Panc1 (cell line): ENCODE data around the gene CDK6. TPM values are rescaled to one million over a fixed set of nuclear protein-coding genes. Genes with fewer than 3 reads are reported as not detected.

ENCODE experiments used
- ATAC-seq: fragments of 200-7000 bp; cut with Tn5 transposase; 2 replicates; pipeline ENCODE4 v1.9.1; 2020; ENCODE audit warnings: mild to moderate bottlenecking, moderate library complexity
- BruUV-seq: library from RNA; stranded (reverse); fragments of 400-500 nt; replicated peaks from 2 replicates; lab custom pipeline; 2021; lab: Mats Ljungman, UMichigan
- CTCF ChIA-PET: fragments of 300-600 bp; sonication (Branson Sonifier 250); formaldehyde crosslinking; loops from one replicate; lab custom pipeline; 2022; ENCODE audit warnings: antibody characterized with exemption; lab: Charles Lee
- POLR2A ChIA-PET: fragments of 300-600 bp; sonication (Branson Sonifier 250); formaldehyde crosslinking; loops from one replicate; lab custom pipeline; 2022; ENCODE audit warnings: antibody characterized with exemption; lab: Charles Lee
- DNase-seq: peaks from one replicate; pipeline ENCODE4 v3.0.0-alpha.2; 2010; ENCODE audit warnings: low read depth, low spot score
- H3K27ac ChIP-seq: 2 replicates; pipeline ENCODE4 v1.5.1; 2011; ENCODE audit warnings: mild to moderate bottlenecking, low read length, inconsistent platforms
- H3K27me3 ChIP-seq: fragments of 200-500 bp; sonication (Bioruptor generic); 2 replicates; pipeline ENCODE4 v1.6.0; 2014; ENCODE audit warnings: low read length, inconsistent platforms; ENCODE audit not compliant: control insufficient read depth, insufficient read depth
- H3K36me3 ChIP-seq: fragments of 200-500 bp; sonication (Bioruptor generic); 2 replicates; pipeline ENCODE4 v1.5.1; 2014; ENCODE audit warnings: inconsistent platforms, mild to moderate bottlenecking, low read length, moderate library complexity; ENCODE audit not compliant: control insufficient read depth, insufficient read depth
- H3K4me1 ChIP-seq: 2 replicates; pipeline ENCODE4 v1.5.1; 2011; ENCODE audit warnings: inconsistent platforms, mild to moderate bottlenecking, low read length, moderate library complexity; ENCODE audit not compliant: control insufficient read depth, insufficient read depth
- H3K4me3 ChIP-seq, 2 experiments: 2 replicates each; pipeline ENCODE4 v1.5.1; 2011 to 2012; ENCODE audit warnings: low read depth in 2 of 2, low read length in 2 of 2, mild to moderate bottlenecking in 2 of 2, inconsistent platforms in 1 of 2, moderate library complexity in 1 of 2
- H3K9me3 ChIP-seq: fragments of 200-500 bp; sonication (Bioruptor generic); 2 replicates; pipeline ENCODE4 v1.5.1; 2014; ENCODE audit warnings: low read depth, mild to moderate bottlenecking, inconsistent platforms, low read length, moderate library complexity; ENCODE audit not compliant: control insufficient read depth, insufficient read depth
- POLR2AphosphoS5 ChIP-seq: IDR thresholded peaks from 2 replicates; pipeline ENCODE4 v1.6.1; 2012; ENCODE audit warnings: mild to moderate bottlenecking, low read depth, low read length, moderate library complexity
- SIN3A ChIP-seq: IDR thresholded peaks from 2 replicates; pipeline ENCODE4 v1.6.1; 2012; ENCODE audit warnings: low read depth, mild to moderate bottlenecking, low read length, moderate library complexity, borderline replicate concordance; ENCODE audit not compliant: insufficient read depth
- TCF7L2 ChIP-seq: IDR thresholded peaks from 2 replicates; pipeline ENCODE4 v1.6.1; 2011; ENCODE audit warnings: mild to moderate bottlenecking, low read depth, low read length, inconsistent platforms
- in situ Hi-C: cut with HindIII; loops from 2 replicates; pipeline ENCODE4 v1.10.0; 2016; ENCODE audit warnings: low sequenced_read_pairs, low pct_unique_long_range_greater_than_20kb
- intact Hi-C: fragments of 100-400 bp; cut with micrococcal nuclease; formaldehyde crosslinking; loops from one replicate; pipeline ENCODE4 v1.10.0; 2022; ENCODE audit not compliant: unreplicated experiment
- total RNA-seq: library from RNA; stranded (reverse); gene quantifications from one replicate; pipeline ENCODE4 v1.2.1, GENCODE V29; 2021; ENCODE audit not compliant: unreplicated experiment
- TF ChIP-seq, protein P1 (sequence below): fragments of 450-650 bp; IDR thresholded peaks from 2 replicates; pipeline ENCODE4 v1.5.1; 2017; ENCODE audit warnings: mild to moderate bottlenecking
- TF ChIP-seq, protein P2 (sequence below), 2 experiments: IDR thresholded peaks; 2 replicates each; pipeline ENCODE4 v1.6.1; 2011 to 2012; ENCODE audit warnings: low read depth in 2 of 2, control low read depth in 1 of 2, low read length in 1 of 2, mild to moderate bottlenecking in 1 of 2, moderate library complexity in 1 of 2; ENCODE audit not compliant: insufficient read depth in 1 of 2

Gene CDK6
- total RNA-seq, 1 experiment from 2014 or later, result 57.4 TPM

DNA sequence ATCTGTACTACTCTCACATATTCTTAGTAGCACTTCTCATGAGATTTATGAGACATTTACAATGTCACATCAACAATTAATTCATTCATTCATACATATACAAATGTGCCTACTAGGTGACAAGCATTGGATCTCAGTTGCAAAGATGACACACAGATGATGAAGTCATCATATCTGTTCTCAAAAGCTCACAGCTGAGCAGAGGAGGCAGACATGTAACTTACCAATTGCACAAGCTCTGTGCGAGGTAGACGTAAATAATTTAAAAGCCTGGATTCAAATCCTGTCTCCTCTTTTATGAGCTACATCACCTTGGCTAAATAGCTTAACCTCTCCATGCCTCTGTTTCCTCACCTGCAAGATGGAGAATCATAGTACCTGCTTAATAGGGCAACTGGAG is 136.8 kb downstream of the CDK6 start:
- peak overlapping the region; percentile 97 for H3K27ac ChIP-seq
- no peak overlapping the region for H3K4me3 ChIP-seq
- intact Hi-C loops (loop anchor here (5.0 kb wide), 1 partner anchor 77 kb away; no protein-coding TSS in a partner anchor), in situ Hi-C loops (no loop called here)
- 0 out of 2 replicates have a peak, but pooled peaks cover 2% of the 10 kb centered on the region for H3K9me3 ChIP-seq
- DNase-seq (no peak), ATAC-seq (no peak)
- no peak for TF ChIP-seq POLR2AphosphoS5
- TF ChIP-seq SIN3A, result no peak
- no peak for TF ChIP-seq TCF7L2
- TF ChIP-seq, protein P1, sequence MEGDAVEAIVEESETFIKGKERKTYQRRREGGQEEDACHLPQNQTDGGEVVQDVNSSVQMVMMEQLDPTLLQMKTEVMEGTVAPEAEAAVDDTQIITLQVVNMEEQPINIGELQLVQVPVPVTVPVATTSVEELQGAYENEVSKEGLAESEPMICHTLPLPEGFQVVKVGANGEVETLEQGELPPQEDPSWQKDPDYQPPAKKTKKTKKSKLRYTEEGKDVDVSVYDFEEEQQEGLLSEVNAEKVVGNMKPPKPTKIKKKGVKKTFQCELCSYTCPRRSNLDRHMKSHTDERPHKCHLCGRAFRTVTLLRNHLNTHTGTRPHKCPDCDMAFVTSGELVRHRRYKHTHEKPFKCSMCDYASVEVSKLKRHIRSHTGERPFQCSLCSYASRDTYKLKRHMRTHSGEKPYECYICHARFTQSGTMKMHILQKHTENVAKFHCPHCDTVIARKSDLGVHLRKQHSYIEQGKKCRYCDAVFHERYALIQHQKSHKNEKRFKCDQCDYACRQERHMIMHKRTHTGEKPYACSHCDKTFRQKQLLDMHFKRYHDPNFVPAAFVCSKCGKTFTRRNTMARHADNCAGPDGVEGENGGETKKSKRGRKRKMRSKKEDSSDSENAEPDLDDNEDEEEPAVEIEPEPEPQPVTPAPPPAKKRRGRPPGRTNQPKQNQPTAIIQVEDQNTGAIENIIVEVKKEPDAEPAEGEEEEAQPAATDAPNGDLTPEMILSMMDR, result no peak
- TF ChIP-seq, protein P2, sequence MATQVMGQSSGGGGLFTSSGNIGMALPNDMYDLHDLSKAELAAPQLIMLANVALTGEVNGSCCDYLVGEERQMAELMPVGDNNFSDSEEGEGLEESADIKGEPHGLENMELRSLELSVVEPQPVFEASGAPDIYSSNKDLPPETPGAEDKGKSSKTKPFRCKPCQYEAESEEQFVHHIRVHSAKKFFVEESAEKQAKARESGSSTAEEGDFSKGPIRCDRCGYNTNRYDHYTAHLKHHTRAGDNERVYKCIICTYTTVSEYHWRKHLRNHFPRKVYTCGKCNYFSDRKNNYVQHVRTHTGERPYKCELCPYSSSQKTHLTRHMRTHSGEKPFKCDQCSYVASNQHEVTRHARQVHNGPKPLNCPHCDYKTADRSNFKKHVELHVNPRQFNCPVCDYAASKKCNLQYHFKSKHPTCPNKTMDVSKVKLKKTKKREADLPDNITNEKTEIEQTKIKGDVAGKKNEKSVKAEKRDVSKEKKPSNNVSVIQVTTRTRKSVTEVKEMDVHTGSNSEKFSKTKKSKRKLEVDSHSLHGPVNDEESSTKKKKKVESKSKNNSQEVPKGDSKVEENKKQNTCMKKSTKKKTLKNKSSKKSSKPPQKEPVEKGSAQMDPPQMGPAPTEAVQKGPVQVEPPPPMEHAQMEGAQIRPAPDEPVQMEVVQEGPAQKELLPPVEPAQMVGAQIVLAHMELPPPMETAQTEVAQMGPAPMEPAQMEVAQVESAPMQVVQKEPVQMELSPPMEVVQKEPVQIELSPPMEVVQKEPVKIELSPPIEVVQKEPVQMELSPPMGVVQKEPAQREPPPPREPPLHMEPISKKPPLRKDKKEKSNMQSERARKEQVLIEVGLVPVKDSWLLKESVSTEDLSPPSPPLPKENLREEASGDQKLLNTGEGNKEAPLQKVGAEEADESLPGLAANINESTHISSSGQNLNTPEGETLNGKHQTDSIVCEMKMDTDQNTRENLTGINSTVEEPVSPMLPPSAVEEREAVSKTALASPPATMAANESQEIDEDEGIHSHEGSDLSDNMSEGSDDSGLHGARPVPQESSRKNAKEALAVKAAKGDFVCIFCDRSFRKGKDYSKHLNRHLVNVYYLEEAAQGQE (IDR thresholded peaks at IDR 0.05; ENCODE audit: insufficient read depth in 1 of 2, low read depth in 2 of 2, low read length in 1 of 2), result no peak
- ChIA-PET CTCF (no interaction called here), POLR2A (no interaction called here)
- BruUV-seq, result no TSS peak
- H3K36me3 ChIP-seq, result no peaks in the 10 kb centered on the region
- H3K4me1 ChIP-seq, result peaks cover 60% of the 10 kb centered on the region
- H3K27me3 ChIP-seq, result no peaks in the 10 kb centered on the region

DNA sequence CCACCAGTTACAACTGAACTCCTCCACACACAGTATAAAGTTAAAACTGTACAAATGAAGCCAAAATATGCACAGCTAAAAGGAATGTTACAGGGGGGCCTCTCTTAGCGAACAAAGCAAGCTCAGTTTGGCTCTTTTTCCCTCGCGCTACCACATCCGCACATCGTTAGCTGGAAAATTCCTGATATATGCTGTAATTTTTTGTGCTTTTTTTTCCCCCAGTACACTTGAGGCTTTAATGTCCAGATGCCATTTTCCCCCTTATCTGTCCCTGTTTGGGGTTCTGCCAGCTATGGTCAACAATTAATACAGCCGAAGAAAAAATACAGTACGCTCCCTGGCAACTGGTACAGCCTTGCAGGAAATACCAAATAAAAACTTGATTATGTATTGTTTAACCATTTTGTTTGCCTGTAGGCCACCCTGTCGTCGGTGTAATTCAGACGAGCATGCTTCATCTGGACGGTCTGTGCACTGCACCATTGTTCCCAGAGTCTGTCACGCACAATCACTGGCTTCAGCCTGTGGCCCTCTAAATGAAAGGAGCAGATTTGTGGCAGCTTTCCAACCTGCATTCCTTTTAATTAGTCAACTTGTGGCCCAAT is 138.0 kb downstream of the CDK6 start:
- intact Hi-C loops, result loop anchor here (5.0 kb wide), 1 partner anchor 76 kb away; no protein-coding TSS in a partner anchor
- CTCF ChIA-PET, result no interaction called here

More for the DNA sequence above, 138.0 kb downstream of the CDK6 start:
- BruUV-seq, result no TSS peak
- Histone ChIP-seq H3K4me3 (peak overlapping the region; percentile 8 to 49; a peak in 3 of 4 replicates), H3K27me3 (no peaks in the 10 kb centered on the region), H3K9me3 (peaks cover 6% of the 10 kb centered on the region; the same call in 1 of the 2 replicates), H3K27ac (peak overlapping the region; percentile 97), H3K36me3 (no peaks in the 10 kb centered on the region), H3K4me1 (peaks cover 65% of the 10 kb centered on the region)
- TF ChIP-seq, protein P2 (IDR thresholded peaks at IDR 0.05; ENCODE audit: insufficient read depth in 1 of 2, low read depth in 2 of 2, low read length in 1 of 2), result no peak
- TF ChIP-seq TCF7L2 (peak; percentile 80), POLR2AphosphoS5 (no peak), SIN3A (no peak)
- TF ChIP-seq, protein P1, result 0 out of 2 replicates have a peak, but pooled peaks have one; percentile 11
- ATAC-seq (peak; percentile 85), DNase-seq (peak; percentile 38)
- POLR2A ChIA-PET, result no interaction called here
- in situ Hi-C loops, result no loop called here
